ENCODE results near the gene ARHGAP24.

DNA sequence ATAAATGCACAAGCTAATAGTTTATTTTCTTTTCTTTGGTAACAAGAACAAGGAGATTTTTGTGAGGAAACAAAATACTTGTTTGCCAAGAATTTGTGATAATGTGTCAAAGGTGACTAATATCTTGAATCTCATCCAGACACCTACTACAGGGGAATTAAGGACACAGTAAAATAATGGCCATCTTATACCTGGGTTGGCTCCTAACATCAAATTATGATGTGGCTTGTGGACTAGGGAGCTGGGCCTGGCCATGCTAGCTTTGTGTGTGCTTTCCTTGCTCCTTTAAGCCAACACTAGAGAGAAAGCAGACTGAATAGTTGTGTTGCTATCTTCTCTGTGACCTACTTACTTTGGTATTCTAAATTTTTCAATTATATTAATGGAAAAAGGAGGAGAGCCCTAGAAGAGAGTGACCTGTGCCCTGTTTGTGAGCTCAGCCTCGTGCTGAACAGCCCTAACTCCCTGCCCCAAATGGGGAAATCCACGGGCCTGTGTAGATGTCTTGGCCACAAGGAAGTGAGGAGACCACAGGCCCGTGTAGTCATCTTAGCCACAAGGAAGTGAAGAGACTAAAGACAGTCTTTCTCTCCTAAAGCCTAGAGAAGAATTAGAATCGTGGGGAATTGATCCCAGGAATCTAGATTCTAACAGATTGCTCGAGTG lies 23.3 kb downstream of the ARHGAP24 start:
- TF ChIP-seq, protein P1, sequence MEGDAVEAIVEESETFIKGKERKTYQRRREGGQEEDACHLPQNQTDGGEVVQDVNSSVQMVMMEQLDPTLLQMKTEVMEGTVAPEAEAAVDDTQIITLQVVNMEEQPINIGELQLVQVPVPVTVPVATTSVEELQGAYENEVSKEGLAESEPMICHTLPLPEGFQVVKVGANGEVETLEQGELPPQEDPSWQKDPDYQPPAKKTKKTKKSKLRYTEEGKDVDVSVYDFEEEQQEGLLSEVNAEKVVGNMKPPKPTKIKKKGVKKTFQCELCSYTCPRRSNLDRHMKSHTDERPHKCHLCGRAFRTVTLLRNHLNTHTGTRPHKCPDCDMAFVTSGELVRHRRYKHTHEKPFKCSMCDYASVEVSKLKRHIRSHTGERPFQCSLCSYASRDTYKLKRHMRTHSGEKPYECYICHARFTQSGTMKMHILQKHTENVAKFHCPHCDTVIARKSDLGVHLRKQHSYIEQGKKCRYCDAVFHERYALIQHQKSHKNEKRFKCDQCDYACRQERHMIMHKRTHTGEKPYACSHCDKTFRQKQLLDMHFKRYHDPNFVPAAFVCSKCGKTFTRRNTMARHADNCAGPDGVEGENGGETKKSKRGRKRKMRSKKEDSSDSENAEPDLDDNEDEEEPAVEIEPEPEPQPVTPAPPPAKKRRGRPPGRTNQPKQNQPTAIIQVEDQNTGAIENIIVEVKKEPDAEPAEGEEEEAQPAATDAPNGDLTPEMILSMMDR (IDR thresholded peaks at IDR 0.05), result no peak
- no peak for TF ChIP-seq POLR2A (IDR thresholded peaks at IDR 0.05)

Measured in right lobe of liver (tissue), 4 donors.